Left colon (tissue), 2 donors: Measurements from ENCODE around the gene SLC36A3. TPM values are rescaled to one million over a fixed set of nuclear protein-coding genes. Genes with fewer than 3 reads are reported as not detected.
"Not testable (repeated sequence)": the region's sequence is repeated elsewhere in the genome, so short reads cannot be mapped to it uniquely, and the experiment has no call there.

Source experiments
- ATAC-seq: fragments of 200-7000 bp; cut with Tn5 transposase; one replicate; pipeline ENCODE4 v1.9.1; 2020; ENCODE audit warnings: mild to moderate bottlenecking, moderate library complexity
- DNase-seq, 2 donors: peaks; one replicate each; pipeline ENCODE4 v3.0.0-alpha.2; 2020
- intact Hi-C, 2 donors: fragments of 100-400 bp; cut with DNase I in 1 of 2; cut with micrococcal nuclease in 1 of 2; formaldehyde crosslinking; loops; one replicate each; pipeline versions ENCODE4 v1.11.2 to v1.14.0; 2022; cut with DNase I, micrococcal nuclease
- total RNA-seq, 2 donors: library from RNA; stranded (reverse); fragmentation: NEBNext Ultra II Directional; extraction: Animal tissue kit (Norgen Biotek cat#: 25700); gene quantifications; one replicate each; pipeline ENCODE4 v1.2.1, GENCODE V29; 2021
- donor health status: DM: no; HTN: no; CAD: no.
- donor health status: DM: yes; HTN: yes; CAD: no.

SLC36A3 gene
- total RNA-seq, 2 donors from 2014 or later: not detected

- ATAC-seq: no peak
- no peak for DNase-seq
- intact Hi-C loops: no loop called here
Observed at GRCh38 chr5:151310932-151311331, 7.4 kb upstream of the SLC36A3 start.

GRCh38 chr5:151309821-151310220 is 6.3 kb upstream of the SLC36A3 start:
- intact Hi-C loops, DNase-seq, ATAC-seq: not testable (repeated sequence)

DNA sequence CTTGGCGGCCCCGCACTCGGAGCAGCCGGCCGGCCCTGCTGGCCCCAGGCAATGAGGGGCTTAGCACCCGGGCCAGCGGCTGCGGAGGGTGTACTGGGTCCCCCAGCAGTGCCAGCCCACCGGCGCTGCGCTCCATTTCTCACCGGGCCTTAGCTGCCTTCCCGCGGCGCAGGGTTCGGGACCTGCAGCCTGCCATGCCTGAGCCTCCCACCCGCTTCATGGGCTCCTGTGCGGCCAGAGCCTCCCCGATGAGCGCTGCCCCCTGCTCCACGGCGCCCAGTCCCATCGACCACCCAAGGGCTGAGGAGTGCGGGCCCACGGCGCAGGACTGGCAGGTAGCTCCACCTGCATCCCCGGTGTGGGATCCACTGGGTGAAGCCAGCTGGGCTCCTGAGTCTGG is 5.7 kb upstream of the SLC36A3 start:
- ATAC-seq, intact Hi-C loops, DNase-seq: not testable (repeated sequence)

- peak in 1 of 2 donors; percentile 9 for DNase-seq
Observed at GRCh38 chr5:151298063-151298855, 5.3 kb downstream of the SLC36A3 start.

DNA sequence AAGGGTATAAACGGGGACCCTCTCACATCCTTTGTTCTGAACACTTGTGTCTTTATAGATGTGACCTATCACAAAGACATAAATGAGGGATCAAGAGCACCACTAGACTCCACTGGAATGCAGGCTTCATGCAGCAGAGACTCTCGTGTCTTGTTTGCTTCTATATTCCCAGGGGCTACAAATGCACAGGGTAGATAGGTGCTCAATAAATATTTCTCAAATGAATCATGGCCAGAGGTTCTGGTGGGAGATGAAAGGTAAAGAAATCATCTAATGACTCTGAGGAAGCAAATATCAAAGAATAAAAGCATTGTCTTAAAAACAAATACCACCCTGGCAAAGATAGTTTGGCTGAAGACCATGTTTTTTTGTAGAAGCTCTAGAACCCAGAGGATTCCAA is 6.6 kb downstream of the SLC36A3 start:
- intact Hi-C loops: no loop called here
- no peak for DNase-seq
- ATAC-seq: no peak

More at GRCh38 chr5:151298063-151298855, 5.3 kb downstream of the SLC36A3 start:
- peak; percentile 66 for ATAC-seq
- intact Hi-C loops: no loop called here

DNA sequence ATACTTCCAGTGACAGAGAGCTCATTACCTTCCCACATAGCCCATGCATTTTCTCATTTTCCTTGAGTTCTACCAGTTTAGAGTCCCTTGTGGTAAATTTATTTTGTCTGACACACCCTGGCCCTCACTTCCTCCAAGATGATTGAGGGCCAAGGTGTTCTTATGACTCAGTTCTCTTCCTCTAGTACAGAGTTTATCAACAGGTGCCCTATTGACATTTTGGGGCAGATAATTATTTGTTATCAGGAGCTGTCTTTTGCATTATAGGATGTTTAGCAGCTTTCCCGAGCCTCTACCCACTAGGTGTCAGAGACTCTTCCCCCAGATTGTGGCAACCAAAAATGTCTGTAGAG is 7.1 kb downstream of the SLC36A3 start:
- DNase-seq: no peak
- intact Hi-C loops: no loop called here
- no peak for ATAC-seq

DNA sequence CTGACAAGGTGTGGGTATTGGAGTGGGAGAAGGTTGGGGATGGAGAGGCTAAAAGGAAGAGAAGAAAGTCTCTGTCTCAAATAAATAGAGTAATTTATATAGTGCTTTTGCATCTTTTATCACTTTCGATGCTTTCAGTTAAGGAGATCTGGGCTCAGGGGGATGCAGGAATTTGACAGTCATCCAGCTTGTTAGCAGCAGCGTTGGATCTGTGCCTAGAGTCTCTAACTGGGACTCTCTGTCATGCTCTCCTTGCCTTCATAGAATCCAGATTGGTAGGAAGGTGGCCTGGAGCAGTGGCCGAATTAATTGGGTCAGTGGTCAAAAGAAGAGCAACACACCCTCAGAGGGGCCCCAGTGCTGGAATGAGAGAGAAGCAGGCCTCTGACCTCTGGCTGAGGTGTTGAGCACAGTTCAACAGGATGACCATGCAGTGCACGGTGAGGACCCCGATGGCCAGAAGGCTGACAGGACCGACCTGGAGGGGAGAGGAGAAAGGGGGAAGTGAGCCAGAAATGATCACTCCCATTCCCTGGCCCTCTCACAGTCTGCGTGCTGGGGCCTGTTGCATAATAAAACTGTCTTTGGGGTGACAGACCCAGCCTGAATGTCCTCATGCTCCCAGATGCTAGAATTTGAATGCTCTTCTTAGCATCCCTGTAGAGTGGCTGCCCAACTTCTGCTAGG is 7.6 kb downstream of the SLC36A3 start:
- no peak for ATAC-seq
- intact Hi-C loops: no loop called here
- no peak for DNase-seq

DNA sequence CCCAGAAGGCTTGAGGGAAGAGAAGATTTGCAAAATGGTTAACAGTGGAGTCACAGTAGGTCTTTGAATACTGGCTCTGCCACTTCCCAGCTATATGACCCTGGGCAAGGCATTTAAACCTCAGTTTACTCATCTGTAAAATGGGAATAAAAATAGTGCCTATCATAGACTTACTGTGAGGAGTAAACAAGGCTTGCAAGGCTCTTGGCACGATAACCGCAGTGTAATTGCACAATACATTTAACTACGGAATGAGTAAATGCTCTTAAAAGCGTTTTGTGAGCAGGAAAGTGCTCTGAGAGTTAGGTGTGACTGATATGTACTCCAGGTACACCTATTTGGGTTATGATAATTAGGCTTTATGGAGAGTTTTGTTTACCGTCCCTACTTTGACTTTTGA is 8.4 kb downstream of the SLC36A3 start:
- DNase-seq (no peak), ATAC-seq (peak; percentile 38)
- intact Hi-C loops: no loop called here

DNA sequence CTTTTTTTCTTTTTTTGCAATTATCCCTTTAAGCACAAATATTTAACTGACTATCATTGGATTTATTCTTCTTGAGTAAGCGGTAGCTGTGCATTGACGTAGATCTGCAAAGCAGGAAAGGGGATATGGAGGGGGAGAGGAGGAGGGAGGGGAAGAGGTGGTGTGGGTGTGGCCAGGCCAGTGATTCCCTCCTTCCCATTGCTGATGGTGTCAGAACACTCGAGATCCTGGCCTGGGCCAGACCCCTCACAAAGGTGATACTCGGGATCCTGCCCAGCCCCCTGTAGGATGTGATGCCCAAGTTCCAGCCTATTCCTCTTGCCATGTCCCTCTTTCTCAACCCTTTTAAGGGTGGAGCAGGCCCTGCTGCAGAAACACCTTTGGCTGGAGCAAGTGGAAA is 9.9 kb downstream of the SLC36A3 start:
- intact Hi-C loops: no loop called here
- no peak for ATAC-seq
- DNase-seq: no peak

DNA sequence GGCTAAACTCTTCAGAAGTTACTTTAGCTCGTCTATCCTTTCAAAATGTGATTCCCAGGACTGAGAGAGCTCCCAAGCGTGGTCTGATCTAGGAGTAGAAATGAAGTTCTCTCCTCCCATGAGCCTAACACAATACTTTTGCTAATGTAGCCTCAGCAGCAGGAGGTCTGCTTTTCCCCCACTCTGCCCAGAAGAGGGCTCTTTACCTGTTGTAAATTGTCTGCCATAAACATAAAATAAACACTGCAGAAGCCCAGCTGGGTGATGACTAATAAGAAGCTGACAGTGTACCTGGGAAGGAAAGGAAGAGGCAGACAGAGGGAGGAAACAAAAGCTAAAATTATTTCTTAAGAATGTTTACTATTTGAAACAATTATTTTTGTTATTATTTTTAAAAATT is 15.4 kb downstream of the SLC36A3 start:
- intact Hi-C loops: no loop called here
- DNase-seq (no peak), ATAC-seq (peak; percentile 58)

DNA sequence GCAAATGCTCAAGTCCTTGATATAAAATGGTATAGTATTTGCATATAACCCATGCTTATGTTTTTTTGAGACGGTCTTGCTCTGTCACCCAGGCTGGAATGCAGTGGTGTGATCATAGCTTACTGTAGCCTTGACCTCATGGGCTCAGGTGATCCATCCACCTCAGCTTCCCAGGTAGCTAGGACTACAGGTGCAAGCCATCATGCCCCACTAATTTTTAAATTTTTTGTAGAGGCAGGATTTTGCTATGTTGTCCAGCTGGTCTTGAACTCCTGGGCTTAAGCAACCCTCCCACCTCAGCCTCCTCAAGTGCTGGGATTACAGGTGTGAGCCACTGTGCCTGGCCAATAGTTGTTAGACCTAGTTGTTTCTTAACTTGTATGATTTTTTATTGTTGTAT is 17.3 kb downstream of the SLC36A3 start:
- ATAC-seq: no peak
- no peak for DNase-seq
- intact Hi-C loops: no loop called here

DNA sequence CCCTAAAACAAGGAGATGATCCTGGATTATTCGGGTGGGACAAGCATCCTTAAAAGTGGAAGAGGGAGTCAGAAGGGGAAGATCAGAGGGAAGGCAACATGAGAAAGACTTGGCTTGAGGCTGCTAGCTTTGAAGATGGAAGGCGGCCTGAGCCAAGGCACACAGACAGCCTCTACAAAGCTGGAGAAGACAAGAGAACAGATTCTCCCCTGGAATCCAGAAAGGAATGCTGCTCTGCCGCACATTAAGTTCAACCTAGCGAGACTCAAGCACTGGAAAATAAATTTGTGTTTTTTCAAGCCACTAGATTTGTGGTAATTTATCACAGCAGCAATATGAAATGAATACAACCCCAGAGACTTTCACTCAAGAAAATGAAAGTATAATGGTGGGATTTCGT is 17.9 kb downstream of the SLC36A3 start:
- DNase-seq: no peak
- intact Hi-C loops: no loop called here
- no peak for ATAC-seq

DNA sequence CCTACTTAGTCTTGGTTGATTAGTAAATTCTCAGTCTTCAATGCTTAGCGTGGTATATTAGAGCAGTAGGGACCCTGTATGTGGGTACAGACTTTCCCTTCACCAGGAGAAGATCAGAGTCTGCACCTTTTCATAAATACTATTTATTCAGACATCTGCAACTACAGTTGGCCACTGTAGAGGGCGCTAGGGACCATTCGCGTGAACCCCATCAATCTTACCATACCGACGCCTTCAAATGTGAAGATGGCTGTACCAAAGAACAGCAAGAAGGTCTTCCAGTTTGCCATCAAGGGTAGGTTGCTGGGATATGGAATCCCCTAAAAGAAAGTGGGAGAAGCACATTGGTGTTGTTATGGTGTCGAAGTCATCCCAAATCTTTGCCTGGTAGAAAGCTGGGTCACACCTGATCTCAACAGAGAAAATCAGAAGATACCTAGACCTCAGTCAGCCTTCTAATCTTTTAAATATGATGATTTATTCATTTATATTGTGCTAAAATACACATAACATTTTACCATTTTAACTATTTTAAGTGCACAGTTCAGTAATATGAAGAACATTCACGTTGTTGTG is 19.1 kb downstream of the SLC36A3 start:
- ATAC-seq (no peak), DNase-seq (no peak)
- intact Hi-C loops: no loop called here

- ATAC-seq: no peak
- intact Hi-C loops: no loop called here
- DNase-seq: no peak
Observed at GRCh38 chr5:151283120-151283825, 20.3 kb downstream of the SLC36A3 start.

DNA sequence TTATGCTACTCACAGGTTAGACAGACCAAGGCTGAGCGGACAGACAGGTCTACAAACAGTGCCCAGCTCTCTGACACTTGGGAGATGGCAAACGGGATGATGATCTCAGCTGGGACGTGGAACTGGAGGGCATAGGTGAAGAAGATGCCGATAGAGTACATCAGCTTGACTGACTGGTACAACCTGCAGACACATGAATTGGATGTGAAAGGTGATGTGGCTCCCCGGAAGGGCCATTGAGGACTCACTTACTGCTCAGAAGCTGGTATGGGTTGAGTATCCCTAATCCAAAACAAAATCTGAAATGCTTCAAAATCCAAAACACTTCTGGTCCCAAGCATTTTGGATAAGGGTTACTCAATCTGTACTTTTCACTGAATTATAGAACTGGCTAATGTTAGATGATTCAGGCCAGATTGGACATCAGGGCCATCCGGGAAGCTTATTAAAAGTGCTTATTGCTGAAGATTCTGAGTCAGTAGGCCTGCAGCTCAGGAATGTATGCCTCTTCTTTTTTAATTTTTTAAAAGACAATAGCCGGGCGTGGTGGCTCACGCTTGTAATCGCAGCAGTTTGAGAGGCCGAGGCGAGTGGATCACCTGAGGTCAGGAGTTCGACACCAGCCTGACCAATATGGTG is 22.4 kb downstream of the SLC36A3 start:
- no peak for ATAC-seq
- no peak for DNase-seq
- intact Hi-C loops: no loop called here

DNA sequence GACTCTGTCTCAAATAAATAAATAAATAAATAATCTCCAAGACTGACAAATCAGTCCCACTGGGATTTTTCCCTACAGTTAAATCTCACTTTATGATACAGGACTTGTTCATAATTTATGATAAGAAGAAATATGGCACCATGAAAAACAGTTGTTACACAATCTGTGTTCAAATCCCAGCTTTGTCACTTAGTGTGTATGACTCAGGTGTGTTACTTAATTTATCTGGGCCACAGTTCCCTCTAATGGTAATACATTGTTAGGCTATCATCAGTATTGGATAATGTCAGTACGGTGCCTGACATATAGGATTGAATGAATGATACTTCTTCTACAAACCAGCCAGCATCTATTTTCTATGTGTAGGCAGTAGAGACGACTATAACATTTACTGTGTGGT is 23.1 kb downstream of the SLC36A3 start:
- DNase-seq: no peak
- intact Hi-C loops: no loop called here
- no peak for ATAC-seq

DNA sequence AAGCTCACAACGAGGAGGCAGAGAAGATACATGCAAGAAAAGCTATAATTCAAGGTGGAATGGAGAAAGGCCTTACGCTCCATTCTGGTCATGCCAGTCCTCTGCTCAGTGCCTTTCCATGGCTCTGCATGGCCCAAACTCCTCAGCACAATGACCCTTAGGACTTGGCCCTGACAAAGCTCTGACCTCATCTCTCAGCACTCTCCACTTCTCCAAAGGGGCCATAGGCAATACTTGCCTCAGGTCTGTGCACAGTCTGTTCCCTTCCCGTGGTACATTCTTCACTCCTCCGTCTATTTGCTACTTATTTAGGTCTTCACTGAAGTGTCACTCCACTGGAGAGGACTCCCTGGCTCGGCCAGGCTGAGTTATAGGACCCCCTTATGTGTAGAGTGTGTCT is 24.7 kb downstream of the SLC36A3 start:
- ATAC-seq: no peak
- DNase-seq: no peak
- intact Hi-C loops: no loop called here

GRCh38 chr5:151275803-151276202 is 27.8 kb downstream of the SLC36A3 start:
- intact Hi-C loops: no loop called here
- no peak for DNase-seq
- no peak for ATAC-seq

DNA sequence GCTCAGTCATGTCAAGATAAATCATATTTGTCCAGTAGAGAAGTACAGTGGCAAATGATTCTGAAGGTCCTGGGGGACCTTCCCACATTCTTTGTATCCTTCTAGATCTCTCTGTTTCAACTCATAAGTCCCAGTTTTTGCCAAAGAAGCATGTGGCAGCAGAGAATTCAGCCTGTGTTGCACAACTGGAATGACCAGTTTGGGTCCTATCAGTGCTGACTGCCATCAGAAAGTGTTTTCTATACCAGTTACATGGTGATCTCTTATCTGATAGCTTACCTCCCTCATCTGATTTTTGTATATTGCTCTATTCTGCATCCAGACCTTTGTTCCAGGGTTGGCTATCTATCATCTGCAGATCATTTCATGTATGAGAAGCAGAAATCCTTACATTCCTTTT is 28.9 kb downstream of the SLC36A3 start:
- intact Hi-C loops: no loop called here
- DNase-seq (no peak), ATAC-seq (no peak)
